ENCODE data around the gene STAT5A.

The STAT5A gene

GRCh38 chr17:42273474-42274252 lies 14.6 kb upstream of the STAT5A start:
- no peak for TF ChIP-seq POLR2AphosphoS5 (IDR thresholded peaks at IDR 0.05; ENCODE audit: low read depth)
- no peak for TF ChIP-seq REST (IDR thresholded peaks at IDR 0.05; ENCODE audit: insufficient replicate concordance, low read depth)
- no peak for TF ChIP-seq SPI1 (IDR thresholded peaks at IDR 0.05; ENCODE audit: borderline replicate concordance, low read depth)
- TF ChIP-seq GABPA (IDR thresholded peaks at IDR 0.05; ENCODE audit: low read depth): no peak
- no peak for TF ChIP-seq CTCF (IDR thresholded peaks at IDR 0.05; ENCODE audit: insufficient read depth, low read length)
- H3K27me3 ChIP-seq (ENCODE audit: insufficient read depth, poor library complexity, severe bottlenecking): no peaks in the 10 kb centered on the region
- DNase-seq (ENCODE audit: low read depth in 1 of 2, low spot score in 1 of 2): no peak
- H3K4me3 ChIP-seq (replicated peaks; ENCODE audit: insufficient read depth, low read length): no peak overlapping the region
- H3K27ac ChIP-seq (replicated peaks): no peak overlapping the region

GRCh38 chr17:42274253-42274542 lies 14.1 kb upstream of the STAT5A start:
- H3K4me3 ChIP-seq (replicated peaks; ENCODE audit: insufficient read depth, low read length): no peak overlapping the region
- H3K27ac ChIP-seq (replicated peaks): no peak overlapping the region
- H3K27me3 ChIP-seq (ENCODE audit: insufficient read depth, poor library complexity, severe bottlenecking): no peaks in the 10 kb centered on the region
- no peak for DNase-seq (ENCODE audit: low read depth in 1 of 2, low spot score in 1 of 2)
- TF ChIP-seq REST (IDR thresholded peaks at IDR 0.05; ENCODE audit: insufficient replicate concordance, low read depth) (no peak), CTCF (IDR thresholded peaks at IDR 0.05; ENCODE audit: insufficient read depth, low read length) (no peak), SPI1 (IDR thresholded peaks at IDR 0.05; ENCODE audit: borderline replicate concordance, low read depth) (no peak), GABPA (IDR thresholded peaks at IDR 0.05; ENCODE audit: low read depth) (no peak), POLR2AphosphoS5 (IDR thresholded peaks at IDR 0.05; ENCODE audit: low read depth) (no peak)

GRCh38 chr17:42274812-42275526 lies 13.3 kb upstream of the STAT5A start:
- no peaks in the 10 kb centered on the region for H3K27me3 ChIP-seq (ENCODE audit: insufficient read depth, poor library complexity, severe bottlenecking)
- DNase-seq (ENCODE audit: low read depth in 1 of 2, low spot score in 1 of 2): no peak
- peak overlapping the region; percentile 93 for H3K4me3 ChIP-seq (replicated peaks; ENCODE audit: insufficient read depth, low read length)
- H3K27ac ChIP-seq (replicated peaks): peak overlapping the region; percentile 55; the same call in 1 of the 2 replicates
- TF ChIP-seq REST (IDR thresholded peaks at IDR 0.05; ENCODE audit: insufficient replicate concordance, low read depth) (no peak), POLR2AphosphoS5 (IDR thresholded peaks at IDR 0.05; ENCODE audit: low read depth) (no peak), GABPA (IDR thresholded peaks at IDR 0.05; ENCODE audit: low read depth) (no peak), CTCF (IDR thresholded peaks at IDR 0.05; ENCODE audit: insufficient read depth, low read length) (no peak), SPI1 (IDR thresholded peaks at IDR 0.05; ENCODE audit: borderline replicate concordance, low read depth) (no peak)
